CD4-positive, alpha-beta memory T cell (primary cell): ENCODE results near the gene DAAM1. TPM values are rescaled to one million over a fixed set of nuclear protein-coding genes. Genes with fewer than 3 reads are reported as not detected.

ENCODE experiments used
- CTCF ChIA-PET: fragments of 350-600 bp; sonication (Branson Sonifier 250); formaldehyde crosslinking; loops from one replicate; lab custom pipeline; 2021; ENCODE audit warnings: inconsistent platforms; ENCODE audit not compliant: partially characterized antibody; lab: Charles Lee
- POLR2A ChIA-PET: fragments of 350-600 bp; sonication (Branson Sonifier 250); formaldehyde crosslinking; loops from one replicate; lab custom pipeline; 2021; ENCODE audit not compliant: partially characterized antibody; lab: Charles Lee
- DNase-seq, 5 donors: peaks; one replicate each; pipeline versions ENCODE4 v3.0.0 to v3.0.0-alpha.2; 2020 to 2022; ENCODE audit warnings: mixed read lengths in 1 of 5
- H3K27ac ChIP-seq: one replicate; pipeline ENCODE4 v1.7.0; 2013; ENCODE audit warnings: low read depth, low read length
- H3K27me3 ChIP-seq: 2 replicates; pipeline ENCODE4 v1.7.0; 2013; ENCODE audit warnings: mild to moderate bottlenecking, low read length, moderate library complexity; ENCODE audit not compliant: insufficient read depth
- H3K36me3 ChIP-seq: 2 replicates; pipeline ENCODE4 v1.7.0; 2013; ENCODE audit warnings: mild to moderate bottlenecking, low read length, moderate library complexity; ENCODE audit not compliant: insufficient read depth
- H3K4me1 ChIP-seq: 2 replicates; pipeline ENCODE4 v1.7.0; 2013; ENCODE audit warnings: mild to moderate bottlenecking, low read length, moderate library complexity; ENCODE audit not compliant: insufficient read depth
- H3K4me3 ChIP-seq, 2 donors: one replicate each; pipeline ENCODE4 v1.7.0; 2013; ENCODE audit warnings: low read length in 2 of 2, mild to moderate bottlenecking in 1 of 2
- H3K9me3 ChIP-seq, 2 donors: one replicate each; pipeline ENCODE4 v1.7.0; 2013; ENCODE audit warnings: low read length in 2 of 2, control low read depth in 1 of 2; ENCODE audit not compliant: control insufficient read depth in 1 of 2
- H3K27ac Mint-ChIP-seq, 7 donors: one replicate each; pipeline ENCODE4 v1.8.0; 2020 to 2021; ENCODE audit warnings: mixed read lengths in 7 of 7, mild to moderate bottlenecking in 6 of 7, inconsistent platforms in 3 of 7, moderate library complexity in 3 of 7
- H3K27me3 Mint-ChIP-seq, 2 donors: one replicate each; pipeline ENCODE4 v1.8.0; 2020 to 2021; ENCODE audit warnings: mixed read lengths in 2 of 2
- H3K36me3 Mint-ChIP-seq, 2 donors: one replicate each; pipeline ENCODE4 v1.8.0; 2020 to 2021; ENCODE audit warnings: mixed read lengths in 2 of 2, inconsistent platforms in 1 of 2, mild to moderate bottlenecking in 1 of 2
- H3K4me1 Mint-ChIP-seq, 4 donors: one replicate each; pipeline ENCODE4 v1.8.0; 2020 to 2021; ENCODE audit warnings: mixed read lengths in 4 of 4, mild to moderate bottlenecking in 1 of 4
- H3K4me3 Mint-ChIP-seq, 8 donors: one replicate each; pipeline ENCODE4 v1.8.0; 2020 to 2021; ENCODE audit warnings: mixed read lengths in 8 of 8, mild to moderate bottlenecking in 7 of 8, moderate library complexity in 6 of 8, inconsistent platforms in 3 of 8
- H3K9me3 Mint-ChIP-seq, 8 donors: one replicate each; pipeline ENCODE4 v1.8.0; 2020 to 2021; ENCODE audit warnings: mixed read lengths in 8 of 8, mild to moderate bottlenecking in 5 of 8, inconsistent platforms in 3 of 8, moderate library complexity in 1 of 8
- intact Hi-C: fragments of 100-400 bp; cut with micrococcal nuclease; formaldehyde crosslinking; loops from one replicate; pipeline ENCODE4 v1.15.1; 2023
- polyA plus RNA-seq, 2 donors: library from polyadenylated mRNA; unstranded; fragments of 300-500 nt; fragmentation: Illumina TruSeq; gene quantifications; one replicate each; pipeline ENCODE4 v1.2.3, GENCODE V29; 2021
- total RNA-seq, 2 experiments: library from RNA; stranded (reverse); gene quantifications; one replicate each; pipeline ENCODE4 v1.2.3, GENCODE V29; 2021

Gene DAAM1
- total and polyA plus RNA-seq, 4 experiments from 2014 or later = 5.4 to 25.6 (median 20.0) TPM

- ChIA-PET CTCF (no interaction called here), POLR2A (no interaction called here)
- Mint-ChIP-seq H3K9me3 (peaks cover 0 to under 1% (median 0%) of the 10 kb centered on the region in 8 donors), H3K27me3 (no peaks in the 10 kb centered on the region), H3K4me1 (peaks cover 7 to 17% (median 12%) of the 10 kb centered on the region in 4 donors), H3K27ac (no peak overlapping the region), H3K4me3 (no peak overlapping the region), H3K36me3 (peaks cover 9 to 15% of the 10 kb centered on the region in 2 donors)
- H3K9me3 ChIP-seq = no peaks in the 10 kb centered on the region
- no peak overlapping the region for H3K4me3 ChIP-seq
- no peak overlapping the region for H3K27ac ChIP-seq
- intact Hi-C loops = no loop called here
- no peaks in the 10 kb centered on the region for H3K36me3 ChIP-seq
- no peak for DNase-seq
- H3K27me3 ChIP-seq = no peaks in the 10 kb centered on the region
- peaks cover 6% of the 10 kb centered on the region for H3K4me1 ChIP-seq
Measured at GRCh38 chr14:59273737-59274136, 85.3 kb downstream of the DAAM1 start.

GRCh38 chr14:59274991-59275391, 86.5 kb downstream of the DAAM1 start:
- intact Hi-C loops = no loop called here
- no peak for DNase-seq
- Histone ChIP-seq H3K4me3 (no peak overlapping the region), H3K36me3 (no peaks in the 10 kb centered on the region), H3K4me1 (peaks cover 6% of the 10 kb centered on the region), H3K27me3 (no peaks in the 10 kb centered on the region), H3K27ac (no peak overlapping the region), H3K9me3 (no peaks in the 10 kb centered on the region)
- POLR2A ChIA-PET = no interaction called here
- H3K9me3 Mint-ChIP-seq = peaks cover 0 to 4% (median 0%) of the 10 kb centered on the region in 8 donors
- CTCF ChIA-PET = interaction anchor here (1.5 kb wide), 1 partner anchor 148 kb away, joined by 3 read pairs; no protein-coding TSS in a partner anchor
- no peak overlapping the region for H3K4me3 Mint-ChIP-seq
- peak overlapping the region in 2 of 7 donors; percentile 3 to 5 for H3K27ac Mint-ChIP-seq
- peaks cover 3 to 12% of the 10 kb centered on the region in 2 donors for H3K36me3 Mint-ChIP-seq
- H3K4me1 Mint-ChIP-seq = peaks cover 7 to 17% (median 12%) of the 10 kb centered on the region in 4 donors
- H3K27me3 Mint-ChIP-seq = no peaks in the 10 kb centered on the region

- H3K27me3 ChIP-seq = no peaks in the 10 kb centered on the region
- no peak overlapping the region for H3K27ac Mint-ChIP-seq
- DNase-seq = no peak
Measured at GRCh38 chr14:59275668-59276067, 87.2 kb downstream of the DAAM1 start.

DNA sequence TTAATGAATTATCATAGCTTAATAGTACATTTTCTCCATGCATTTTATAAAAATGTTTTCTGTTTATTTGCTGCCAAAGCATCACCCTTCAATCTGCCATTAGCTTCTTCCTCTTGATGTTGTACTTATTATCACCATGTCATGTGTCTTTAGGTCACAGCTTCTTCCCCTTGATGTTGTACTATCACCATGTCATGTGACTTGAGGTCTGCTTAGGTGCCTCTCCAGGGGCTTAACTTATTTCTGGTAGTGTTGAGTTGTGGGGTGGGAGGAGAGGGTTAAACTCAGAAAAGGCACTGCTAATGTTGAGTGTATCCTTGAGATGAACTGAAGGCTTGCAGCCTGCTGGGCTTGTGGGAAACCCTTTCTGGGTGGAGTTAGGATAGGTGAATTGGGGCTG, 87.8 kb downstream of the DAAM1 start:
- CTCF ChIA-PET = no interaction called here
- Mint-ChIP-seq H3K27me3 (no peaks in the 10 kb centered on the region), H3K36me3 (peaks cover 8 to 18% of the 10 kb centered on the region in 2 donors), H3K4me1 (peaks cover 7 to 17% (median 12%) of the 10 kb centered on the region in 4 donors), H3K27ac (peak overlapping the region in 2 of 7 donors; percentile 27 to 33), H3K4me3 (no peak overlapping the region), H3K9me3 (peaks cover 0 to 4% (median 0%) of the 10 kb centered on the region in 8 donors)
- no peak for DNase-seq
- Histone ChIP-seq H3K36me3 (no peaks in the 10 kb centered on the region), H3K4me3 (no peak overlapping the region), H3K9me3 (no peaks in the 10 kb centered on the region), H3K27me3 (no peaks in the 10 kb centered on the region), H3K27ac (no peak overlapping the region), H3K4me1 (peaks cover 6% of the 10 kb centered on the region)
- POLR2A ChIA-PET = no interaction called here
- intact Hi-C loops = no loop called here

More at GRCh38 chr14:59275668-59276067, 87.2 kb downstream of the DAAM1 start:
- Mint-ChIP-seq H3K4me3 (no peak overlapping the region), H3K27me3 (no peaks in the 10 kb centered on the region), H3K9me3 (peaks cover 0 to 4% (median 0%) of the 10 kb centered on the region in 8 donors), H3K36me3 (peaks cover 6 to 14% of the 10 kb centered on the region in 2 donors), H3K4me1 (peaks cover 7 to 17% (median 12%) of the 10 kb centered on the region in 4 donors)
- intact Hi-C loops = no loop called here
- Histone ChIP-seq H3K36me3 (no peaks in the 10 kb centered on the region), H3K4me3 (no peak overlapping the region), H3K4me1 (peaks cover 6% of the 10 kb centered on the region), H3K9me3 (no peaks in the 10 kb centered on the region), H3K27ac (no peak overlapping the region)
- POLR2A ChIA-PET = no interaction called here
- CTCF ChIA-PET = interaction anchor here (1.5 kb wide), 1 partner anchor 149 kb away, joined by 3 read pairs; no protein-coding TSS in a partner anchor

DNA sequence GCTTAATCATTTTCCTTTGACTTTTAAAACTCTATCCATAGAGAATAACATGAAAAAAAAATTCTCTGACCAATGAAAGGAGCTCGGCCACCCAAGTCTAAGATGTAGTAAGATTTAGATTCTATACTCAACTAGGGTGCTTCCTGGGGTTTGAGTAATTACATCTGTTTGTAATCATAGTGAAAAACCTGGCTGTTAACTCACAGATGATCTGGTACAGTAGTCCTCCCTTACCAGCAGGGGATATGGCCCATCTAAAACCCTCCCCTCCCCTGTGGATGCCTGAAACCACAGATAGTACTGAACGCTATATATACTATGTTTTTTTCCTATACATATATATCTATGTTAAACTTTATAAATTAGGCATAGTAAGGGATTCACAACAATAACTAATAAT, 89.2 kb downstream of the DAAM1 start:
- Histone ChIP-seq H3K27me3 (no peaks in the 10 kb centered on the region), H3K36me3 (no peaks in the 10 kb centered on the region), H3K4me3 (no peak overlapping the region), H3K4me1 (peaks cover 6% of the 10 kb centered on the region), H3K9me3 (no peaks in the 10 kb centered on the region), H3K27ac (no peak overlapping the region)
- Mint-ChIP-seq H3K9me3 (peaks cover 0 to 4% (median 0%) of the 10 kb centered on the region in 8 donors), H3K4me1 (peaks cover 7 to 17% (median 12%) of the 10 kb centered on the region in 4 donors), H3K27ac (no peak overlapping the region), H3K27me3 (no peaks in the 10 kb centered on the region), H3K36me3 (peaks cover 16 to 29% of the 10 kb centered on the region in 2 donors), H3K4me3 (no peak overlapping the region)
- intact Hi-C loops = no loop called here
- ChIA-PET CTCF (no interaction called here), POLR2A (no interaction called here)
- DNase-seq = no peak

GRCh38 chr14:59278111-59278510, 89.6 kb downstream of the DAAM1 start:
- Mint-ChIP-seq H3K9me3 (peaks cover 0 to 4% (median 0%) of the 10 kb centered on the region in 8 donors), H3K4me3 (no peak overlapping the region), H3K27me3 (no peaks in the 10 kb centered on the region), H3K27ac (no peak overlapping the region), H3K36me3 (peaks cover 16 to 26% of the 10 kb centered on the region in 2 donors), H3K4me1 (peaks cover 7 to 17% (median 12%) of the 10 kb centered on the region in 4 donors)
- Histone ChIP-seq H3K4me3 (no peak overlapping the region), H3K4me1 (peaks cover 6% of the 10 kb centered on the region), H3K9me3 (no peaks in the 10 kb centered on the region), H3K27me3 (no peaks in the 10 kb centered on the region), H3K36me3 (no peaks in the 10 kb centered on the region), H3K27ac (no peak overlapping the region)
- DNase-seq = no peak
- CTCF ChIA-PET = no interaction called here
- intact Hi-C loops = no loop called here
- POLR2A ChIA-PET = no interaction called here

- Histone ChIP-seq H3K36me3 (no peaks in the 10 kb centered on the region), H3K4me3 (no peak overlapping the region), H3K9me3 (no peaks in the 10 kb centered on the region), H3K27ac (no peak overlapping the region), H3K4me1 (no peaks in the 10 kb centered on the region), H3K27me3 (no peaks in the 10 kb centered on the region)
- H3K4me3 Mint-ChIP-seq = no peak overlapping the region
- CTCF ChIA-PET = no interaction called here
- H3K4me1 Mint-ChIP-seq = peaks cover 0 to 2% (median 0%) of the 10 kb centered on the region in 4 donors
- H3K27me3 Mint-ChIP-seq = no peaks in the 10 kb centered on the region
- intact Hi-C loops = no loop called here
- H3K36me3 Mint-ChIP-seq = peaks cover 24 to 39% of the 10 kb centered on the region in 2 donors
- POLR2A ChIA-PET = no interaction called here
- DNase-seq = no peak
- H3K27ac Mint-ChIP-seq = no peak overlapping the region
- peaks cover 1 to 14% (median 10%) of the 10 kb centered on the region in 8 donors for H3K9me3 Mint-ChIP-seq
Measured at GRCh38 chr14:59280961-59281360, 92.5 kb downstream of the DAAM1 start.
